Smooth muscle cell (in vitro differentiated cells): ENCODE measurements around the gene RPTN. TPM values are rescaled to one million over a fixed set of nuclear protein-coding genes. Genes with fewer than 3 reads are reported as not detected.

Source experiments
- DNase-seq: peaks from one replicate; lab custom pipeline; 2025; ENCODE audit not compliant: unreplicated experiment; lab: John Stamatoyannopoulos, UW
- H2AFZ ChIP-seq: fragments of 200-600 bp; sonication (generic); 2 replicates; pipeline ENCODE4 v1.6.0; 2016; ENCODE audit warnings: antibody characterized with exemption, low read depth, mild to moderate bottlenecking
- H3F3A ChIP-seq: fragments of 200-600 bp; sonication (generic); 2 replicates; pipeline ENCODE4 v1.6.0; 2017; ENCODE audit warnings: antibody characterized with exemption, low read depth
- H3K27ac ChIP-seq: fragments of 200-600 bp; sonication (generic); 2 replicates; pipeline ENCODE4 v1.5.1; 2016; ENCODE audit warnings: low read depth, mild to moderate bottlenecking
- H3K27me3 ChIP-seq: fragments of 200-600 bp; sonication (generic); 2 replicates; pipeline ENCODE4 v1.6.1; 2016; ENCODE audit warnings: low read depth, mild to moderate bottlenecking
- H3K36me3 ChIP-seq: fragments of 200-600 bp; sonication (generic); 2 replicates; pipeline ENCODE4 v1.5.1; 2016; ENCODE audit warnings: low read depth
- H3K4me1 ChIP-seq: fragments of 200-600 bp; sonication (generic); 2 replicates; pipeline ENCODE4 v1.5.1; 2016; ENCODE audit warnings: low read depth
- H3K4me2 ChIP-seq: fragments of 200-600 bp; sonication (generic); 2 replicates; pipeline ENCODE4 v1.6.0; 2016; ENCODE audit warnings: mild to moderate bottlenecking
- H3K4me3 ChIP-seq: fragments of 200-600 bp; sonication (generic); 2 replicates; pipeline ENCODE4 v1.5.1; 2016; ENCODE audit warnings: mild to moderate bottlenecking
- H3K79me2 ChIP-seq: fragments of 200-600 bp; sonication (generic); 2 replicates; pipeline ENCODE4 v1.6.0; 2016; ENCODE audit warnings: low read depth, mild to moderate bottlenecking
- H3K9ac ChIP-seq: fragments of 200-600 bp; sonication (generic); 2 replicates; pipeline ENCODE4 v1.6.0; 2016; ENCODE audit warnings: low read depth
- H3K9me3 ChIP-seq: fragments of 200-600 bp; sonication (generic); replicated peaks from 2 replicates; pipeline ENCODE4 v1.5.1; 2016; ENCODE audit warnings: low read depth
- H4K20me1 ChIP-seq: fragments of 200-600 bp; sonication (generic); 2 replicates; pipeline ENCODE4 v1.6.0; 2016; ENCODE audit warnings: low read depth
- CTCF ChIP-seq: fragments of 200-600 bp; sonication (generic); IDR thresholded peaks from 2 replicates; pipeline ENCODE4 v1.5.1; 2017; ENCODE audit warnings: borderline replicate concordance, mild to moderate bottlenecking, antibody characterized with exemption; ENCODE audit not compliant: insufficient read depth, poor library complexity, severe bottlenecking
- WGBS: methylation state at CpG from one replicate; pipeline ENCODE4 v1.1.7; 2016; ENCODE audit warnings: low lambda C conversion rate; 5-methylcytosine and 5-hydroxymethylcytosine counted together
- polyA plus RNA-seq: library from polyadenylated mRNA; unstranded; fragments of >200 nt; fragmentation: Nextera tagmentation; extraction: Ambion mirVana; gene quantifications from 2 replicates; pipeline ENCODE4 v1.2.1, GENCODE V29; 2016
- total RNA-seq: library from RNA; depleted of rRNA; stranded (reverse); fragments of >200 nt; gene quantifications from 2 replicates; pipeline ENCODE4 v1.2.3, GENCODE V29; 2014

RPTN gene
- total and polyA plus RNA-seq, 2 experiments from 2014 or later = not detected

- H2AFZ ChIP-seq = peak overlapping the region; percentile 54
- DNase-seq = no peak
- H3K79me2 ChIP-seq = no peaks in the 10 kb centered on the region
- peak overlapping the region; percentile 35 for H3K4me3 ChIP-seq
- no peak for TF ChIP-seq CTCF
- H3F3A ChIP-seq = no peaks in the 10 kb centered on the region
- H3K4me1 ChIP-seq = no peaks in the 10 kb centered on the region
- peaks cover 95% of the 10 kb centered on the region for H3K27me3 ChIP-seq
- no peaks in the 10 kb centered on the region for H3K36me3 ChIP-seq
- H4K20me1 ChIP-seq = no peaks in the 10 kb centered on the region
- peak overlapping the region; percentile 24 for H3K4me2 ChIP-seq
- no peaks in the 10 kb centered on the region for H3K9me3 ChIP-seq
- 23% methylated on average over 67 of the region's 67 CpGs for WGBS
- H3K27ac ChIP-seq = no peak overlapping the region
- H3K9ac ChIP-seq = no peak overlapping the region
These were observed 50.8 kb downstream of the RPTN start for GRCh38 chr1:152107984-152108881.

- no peak for DNase-seq
- TF ChIP-seq CTCF = no peak
- Histone ChIP-seq H3K9ac (no peak overlapping the region), H3K4me2 (peak overlapping the region; percentile 24), H4K20me1 (no peaks in the 10 kb centered on the region), H3F3A (no peaks in the 10 kb centered on the region), H3K4me3 (peak overlapping the region; percentile 35), H3K27ac (no peak overlapping the region), H3K36me3 (no peaks in the 10 kb centered on the region), H3K9me3 (no peaks in the 10 kb centered on the region), H3K79me2 (no peaks in the 10 kb centered on the region), H3K27me3 (peaks cover 86% of the 10 kb centered on the region), H2AFZ (peak overlapping the region; percentile 54), H3K4me1 (no peaks in the 10 kb centered on the region)
- 26% methylated on average over 41 of the region's 41 CpGs for WGBS
These were observed 51.7 kb downstream of the RPTN start for GRCh38 chr1:152107031-152107983.

- H4K20me1 ChIP-seq = no peaks in the 10 kb centered on the region
- no peak overlapping the region for H3K27ac ChIP-seq
- DNase-seq = no peak
- no peaks in the 10 kb centered on the region for H3F3A ChIP-seq
- no peaks in the 10 kb centered on the region for H3K36me3 ChIP-seq
- TF ChIP-seq CTCF = no peak
- H2AFZ ChIP-seq = no peak overlapping the region
- no peaks in the 10 kb centered on the region for H3K9me3 ChIP-seq
- 41% methylated on average over 2 of the region's 2 CpGs for WGBS
- no peaks in the 10 kb centered on the region for H3K4me1 ChIP-seq
- no peak overlapping the region for H3K4me2 ChIP-seq
- no peak overlapping the region for H3K9ac ChIP-seq
- H3K27me3 ChIP-seq = peaks cover 62% of the 10 kb centered on the region
- no peaks in the 10 kb centered on the region for H3K79me2 ChIP-seq
- H3K4me3 ChIP-seq = no peak overlapping the region
These were observed 54.2 kb downstream of the RPTN start for GRCh38 chr1:152104854-152105253.

Other genes starting within 250 kb of the RPTN start
- 11.8 and 14.4 TPM in 2 replicates for gene THEM4, start 249.7 kb downstream of the RPTN start, total RNA-seq
- 15.9 and 19.0 TPM in 2 replicates for gene THEM4, start 249.7 kb downstream of the RPTN start, polyA plus RNA-seq
- gene S100A10, start 165.4 kb downstream of the RPTN start, total RNA-seq = 339 and 477 TPM in 2 replicates
- 1,351 and 2,073 TPM in 2 replicates for gene S100A10, start 165.4 kb downstream of the RPTN start, polyA plus RNA-seq
- 990 and 1,481 TPM in 2 replicates for gene S100A11, start 122.2 kb downstream of the RPTN start, total RNA-seq
- 2,824 and 4,054 TPM in 2 replicates for gene S100A11, start 122.2 kb downstream of the RPTN start, polyA plus RNA-seq
- not detected in 2 replicates for gene TCHHL1, start 70.2 kb downstream of the RPTN start, total RNA-seq
- gene TCHHL1, start 70.2 kb downstream of the RPTN start, polyA plus RNA-seq = not detected in 2 replicates
- not detected in 2 replicates for gene TCHH, start 43.8 kb downstream of the RPTN start, total RNA-seq
- not detected in 2 replicates for gene TCHH, start 43.8 kb downstream of the RPTN start, polyA plus RNA-seq
- gene HRNR, start 65.0 kb upstream of the RPTN start, total RNA-seq = not detected in 2 replicates
- not detected in 2 replicates for gene HRNR, start 65.0 kb upstream of the RPTN start, polyA plus RNA-seq
- gene FLG, start 166.0 kb upstream of the RPTN start, total RNA-seq = not detected in 2 replicates
- gene FLG, start 166.0 kb upstream of the RPTN start, polyA plus RNA-seq = not detected in 2 replicates
- gene FLG2, start 200.8 kb upstream of the RPTN start, total RNA-seq = not detected in 2 replicates
- not detected in 2 replicates for gene FLG2, start 200.8 kb upstream of the RPTN start, polyA plus RNA-seq